SK-N-SH treated with all-trans-retinoic acid at 6 μM for 48 hours (cell line): Measurements from ENCODE around the gene H3-3A.

Experiments
- CSRNP3 ChIP-seq: fragments of 250-450 bp; sonication (Bioruptor Pico); IDR thresholded peaks from 2 replicates; pipeline ENCODE4 v1.5.1; 2021; ENCODE audit warnings: mild to moderate bottlenecking, moderate library complexity
- ISL1 ChIP-seq: fragments of 250-450 bp; sonication (Bioruptor Pico); IDR thresholded peaks from 2 replicates; pipeline ENCODE4 v2.1.2; 2022; ENCODE audit warnings: mild to moderate bottlenecking, moderate library complexity
- ZFP3 ChIP-seq: fragments of 250-450 bp; sonication (Bioruptor Pico); IDR thresholded peaks from 2 replicates; pipeline ENCODE4 v1.5.0; 2020; ENCODE audit warnings: mild to moderate bottlenecking, moderate library complexity
- ZNF565 ChIP-seq: fragments of 450-650 bp; formaldehyde crosslinking; conservative IDR thresholded peaks from 2 replicates; pipeline ENCODE4 v1.5.0; 2020; ENCODE audit warnings: low read depth, mild to moderate bottlenecking, moderate library complexity

GRCh38 chr1:226073184-226073950 is 10.9 kb downstream of the H3-3A start:
- TF ChIP-seq ZFP3 (CRISPR knock-in tag) (no peak), ISL1 (CRISPR knock-in tag) (no peak), ZNF565 (CRISPR knock-in tag) (no peak), CSRNP3 (no peak)
